OCI-LY1 (cell line): ENCODE results near the gene CYP17A1.

Experiments
- CTCF ChIP-seq: fragments of 200-600 bp; sonication (generic), shearing (Covaris generic); IDR thresholded peaks from 2 replicates; pipeline ENCODE4 v1.5.1; 2017; ENCODE audit warnings: mild to moderate bottlenecking, antibody characterized with exemption, low read length, moderate library complexity, mixed read lengths
- EZH2 ChIP-seq: fragments of 200-600 bp; sonication (generic), shearing (Covaris generic); IDR thresholded peaks from 2 replicates; pipeline ENCODE4 v1.8.0; 2017; ENCODE audit warnings: borderline replicate concordance, mixed run types, mild to moderate bottlenecking, antibody characterized with exemption, low read length, moderate library complexity, mixed read lengths

- TF ChIP-seq CTCF (no peak), EZH2 (no peak)
Observed at GRCh38 chr10:102841827-102842345, 4.7 kb upstream of the CYP17A1 start.
